NCI-H146 treated with DMSO at 0.1 percent for 48 hours (cell line): ENCODE results near the gene GLDN.
"Not testable (repeated sequence)": the region's sequence is repeated elsewhere in the genome, so short reads cannot be mapped to it uniquely, and the experiment has no call there.

Source experiments
- DNase-seq: peaks from one replicate; lab custom pipeline; 2025; ENCODE audit not compliant: unreplicated experiment; lab: John Stamatoyannopoulos, UW

The GLDN gene

GRCh38 chr15:51443282-51443914 lies 101.9 kb downstream of the GLDN start:
- no peak for DNase-seq

GRCh38 chr15:51444112-51444511 lies 102.7 kb downstream of the GLDN start:
- no peak for DNase-seq

GRCh38 chr15:51444807-51445206 lies 103.4 kb downstream of the GLDN start:
- DNase-seq: no peak

- not testable (repeated sequence) for DNase-seq
Measured at GRCh38 chr15:51446029-51446744, 104.7 kb downstream of the GLDN start.

GRCh38 chr15:51447855-51448621 lies 106.6 kb downstream of the GLDN start:
- no peak for DNase-seq

- DNase-seq: no peak
Measured at GRCh38 chr15:51448622-51449399, 107.4 kb downstream of the GLDN start.

- DNase-seq: no peak
Measured at GRCh38 chr15:51450001-51450400, 108.5 kb downstream of the GLDN start.
